ENCODE results near the gene ABCD4.

GRCh38 chr14:74346341-74346740 lies 43.6 kb upstream of the ABCD4 start:
- TF ChIP-seq CTCF (IDR thresholded peaks at IDR 0.05), result no peak
- TF ChIP-seq POLR2A (IDR thresholded peaks at IDR 0.05), result no peak
